ENCODE data around the gene OR2V1. TPM values are rescaled to one million over a fixed set of nuclear protein-coding genes. Genes with fewer than 3 reads are reported as not detected.
"Not testable (repeated sequence)": the region's sequence is repeated elsewhere in the genome, so short reads cannot be mapped to it uniquely, and the experiment has no call there.

OR2V1 gene
- total RNA-seq, 1 donor from 2014 or later: not detected

GRCh38 chr5:181170996-181171395 is 40.0 kb upstream of the OR2V1 start:
- Histone ChIP-seq H3K36me3 (ENCODE audit: control insufficient read depth, insufficient read depth, low read length) (no peaks in the 10 kb centered on the region), H3K4me3 (ENCODE audit: low read depth, low read length) (no peak overlapping the region), H3K27me3 (ENCODE audit: control insufficient read depth, insufficient read depth, low read length) (peaks cover 2% of the 10 kb centered on the region)
- DNase-seq (ENCODE audit: low read depth): peak; percentile 69
- TF ChIP-seq, protein P1, sequence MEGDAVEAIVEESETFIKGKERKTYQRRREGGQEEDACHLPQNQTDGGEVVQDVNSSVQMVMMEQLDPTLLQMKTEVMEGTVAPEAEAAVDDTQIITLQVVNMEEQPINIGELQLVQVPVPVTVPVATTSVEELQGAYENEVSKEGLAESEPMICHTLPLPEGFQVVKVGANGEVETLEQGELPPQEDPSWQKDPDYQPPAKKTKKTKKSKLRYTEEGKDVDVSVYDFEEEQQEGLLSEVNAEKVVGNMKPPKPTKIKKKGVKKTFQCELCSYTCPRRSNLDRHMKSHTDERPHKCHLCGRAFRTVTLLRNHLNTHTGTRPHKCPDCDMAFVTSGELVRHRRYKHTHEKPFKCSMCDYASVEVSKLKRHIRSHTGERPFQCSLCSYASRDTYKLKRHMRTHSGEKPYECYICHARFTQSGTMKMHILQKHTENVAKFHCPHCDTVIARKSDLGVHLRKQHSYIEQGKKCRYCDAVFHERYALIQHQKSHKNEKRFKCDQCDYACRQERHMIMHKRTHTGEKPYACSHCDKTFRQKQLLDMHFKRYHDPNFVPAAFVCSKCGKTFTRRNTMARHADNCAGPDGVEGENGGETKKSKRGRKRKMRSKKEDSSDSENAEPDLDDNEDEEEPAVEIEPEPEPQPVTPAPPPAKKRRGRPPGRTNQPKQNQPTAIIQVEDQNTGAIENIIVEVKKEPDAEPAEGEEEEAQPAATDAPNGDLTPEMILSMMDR (IDR thresholded peaks at IDR 0.05; ENCODE audit: insufficient read depth, low read length, poor library complexity, severe bottlenecking): no peak

DNA sequence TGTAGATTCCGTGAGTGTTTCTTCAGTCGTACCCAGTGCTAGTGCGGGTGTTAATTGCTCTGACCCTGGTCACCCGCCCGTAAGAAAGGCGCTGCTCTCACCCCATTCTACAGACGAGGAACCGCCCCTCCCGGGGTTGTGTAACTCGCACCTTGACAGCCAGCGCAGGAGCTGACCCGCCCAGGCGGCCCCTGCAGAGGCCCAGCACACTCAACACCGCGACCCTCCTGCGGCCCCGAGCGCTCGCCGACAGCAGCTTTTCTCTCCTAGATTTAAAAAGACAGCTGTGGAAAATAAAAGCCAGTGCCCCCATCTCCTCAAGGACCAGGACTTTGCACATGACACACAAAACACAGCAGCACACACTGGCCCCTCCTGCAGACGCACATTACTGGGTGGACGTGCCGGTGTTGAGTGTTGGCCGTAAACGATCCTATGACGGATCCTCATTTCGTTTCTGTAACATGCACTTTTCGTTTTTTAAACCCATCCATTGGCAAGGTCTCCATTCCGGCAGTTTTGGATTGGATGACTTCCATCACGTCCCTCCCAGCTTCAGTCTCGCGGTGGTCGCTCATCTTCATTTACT is 39.4 kb upstream of the OR2V1 start:
- Histone ChIP-seq H3K4me3 (ENCODE audit: low read depth, low read length) (peak overlapping the region; percentile 32), H3K27me3 (ENCODE audit: control insufficient read depth, insufficient read depth, low read length) (peaks cover 2% of the 10 kb centered on the region), H3K36me3 (ENCODE audit: control insufficient read depth, insufficient read depth, low read length) (no peaks in the 10 kb centered on the region)
- DNase-seq (ENCODE audit: low read depth): no peak
- TF ChIP-seq, protein P1 (IDR thresholded peaks at IDR 0.05; ENCODE audit: insufficient read depth, low read length, poor library complexity, severe bottlenecking): no peak

GRCh38 chr5:181169459-181170236 is 38.7 kb upstream of the OR2V1 start:
- H3K36me3 ChIP-seq (ENCODE audit: control insufficient read depth, insufficient read depth, low read length); DNase-seq (ENCODE audit: low read depth); H3K27me3 ChIP-seq (ENCODE audit: control insufficient read depth, insufficient read depth, low read length): not testable (repeated sequence)
- peak overlapping the region; percentile 32 for H3K4me3 ChIP-seq (ENCODE audit: low read depth, low read length)

- DNase-seq (ENCODE audit: low read depth): no peak
- TF ChIP-seq, protein P1 (IDR thresholded peaks at IDR 0.05; ENCODE audit: insufficient read depth, low read length, poor library complexity, severe bottlenecking): no peak
- Histone ChIP-seq H3K27me3 (ENCODE audit: control insufficient read depth, insufficient read depth, low read length) (peaks cover 5% of the 10 kb centered on the region), H3K4me3 (ENCODE audit: low read depth, low read length) (no peak overlapping the region), H3K36me3 (ENCODE audit: control insufficient read depth, insufficient read depth, low read length) (no peaks in the 10 kb centered on the region)
Observed at GRCh38 chr5:181168595-181169118, 37.7 kb upstream of the OR2V1 start.

- H3K4me3 ChIP-seq (ENCODE audit: low read depth, low read length): no peak overlapping the region
- TF ChIP-seq, protein P1 (IDR thresholded peaks at IDR 0.05; ENCODE audit: insufficient read depth, low read length, poor library complexity, severe bottlenecking): peak; percentile 69
- peaks cover 5% of the 10 kb centered on the region for H3K27me3 ChIP-seq (ENCODE audit: control insufficient read depth, insufficient read depth, low read length)
- no peak for DNase-seq (ENCODE audit: low read depth)
- no peaks in the 10 kb centered on the region for H3K36me3 ChIP-seq (ENCODE audit: control insufficient read depth, insufficient read depth, low read length)
Observed at GRCh38 chr5:181167814-181168488, 37.0 kb upstream of the OR2V1 start.

All from kidney epithelial cell (primary cell).